Fibroblast of lung (primary cell): ENCODE results near the gene IHH. TPM values are rescaled to one million over a fixed set of nuclear protein-coding genes. Genes with fewer than 3 reads are reported as not detected.

Experiments
- DNase-seq, 2 donors: peaks; one replicate each; pipeline versions ENCODE4 v3.0.0 to v3.0.0-alpha.2; 2010; ENCODE audit warnings: low read depth in 2 of 2
- H2AFZ ChIP-seq: 2 replicates; pipeline ENCODE4 v1.5.1; 2012; ENCODE audit warnings: low read length, control low read depth, inconsistent platforms
- H3K27ac ChIP-seq: 2 replicates; pipeline ENCODE4 v1.5.1; 2011; ENCODE audit warnings: low read length, control low read depth; ENCODE audit not compliant: insufficient read depth
- H3K27me3 ChIP-seq: 2 replicates; pipeline ENCODE4 v1.5.1; 2011; ENCODE audit warnings: mild to moderate bottlenecking, low read length; ENCODE audit not compliant: control insufficient read depth, insufficient read depth
- H3K36me3 ChIP-seq: 2 replicates; pipeline ENCODE4 v1.5.1; 2011; ENCODE audit warnings: low read length; ENCODE audit not compliant: control insufficient read depth, insufficient read depth
- H3K4me1 ChIP-seq: 2 replicates; pipeline ENCODE4 v1.5.1; 2011; ENCODE audit warnings: low read length; ENCODE audit not compliant: control insufficient read depth, insufficient read depth; ENCODE audit errors: extremely low read depth
- H3K4me2 ChIP-seq: 2 replicates; pipeline ENCODE4 v1.5.1; 2011; ENCODE audit warnings: low read length, control low read depth; ENCODE audit not compliant: insufficient read depth; ENCODE audit errors: extremely low read depth
- H3K4me3 ChIP-seq, 4 experiments: fragments of 200-600 bp in 1 of 4; sonication (generic) in 1 of 4; replicated peaks in 1 of 4; 2 replicates each; pipeline ENCODE4 v1.5.1; 2011 to 2016; ENCODE audit warnings: low read length in 4 of 4, low read depth in 3 of 4, mild to moderate bottlenecking in 3 of 4, control low read depth in 2 of 4, inconsistent platforms in 1 of 4, mixed read lengths in 1 of 4; ENCODE audit not compliant: insufficient read depth in 1 of 4; ENCODE audit errors: control extremely low read depth in 1 of 4
- H3K79me2 ChIP-seq: 2 replicates; pipeline ENCODE4 v1.5.1; 2012; ENCODE audit warnings: mild to moderate bottlenecking, low read length, inconsistent platforms; ENCODE audit not compliant: control insufficient read depth, insufficient read depth
- H3K9ac ChIP-seq: 2 replicates; pipeline ENCODE4 v1.5.1; 2011; ENCODE audit warnings: mild to moderate bottlenecking, low read length, control low read depth; ENCODE audit not compliant: insufficient read depth
- H3K9me3 ChIP-seq: 2 replicates; pipeline ENCODE4 v1.5.1; 2012; ENCODE audit warnings: low read depth, low read length; ENCODE audit not compliant: control insufficient read depth, insufficient read depth
- H4K20me1 ChIP-seq: 2 replicates; pipeline ENCODE4 v1.5.1; 2011; ENCODE audit warnings: low read length; ENCODE audit not compliant: control insufficient read depth, insufficient read depth; ENCODE audit errors: extremely low read depth
- EZH2 ChIP-seq: IDR thresholded peaks from 2 replicates; pipeline ENCODE4 v1.5.1; 2012; ENCODE audit warnings: low read length, control low read depth, mild to moderate bottlenecking; ENCODE audit errors: missing control alignments
- polyA plus RNA-seq, 2 donors: library from polyadenylated mRNA; depleted of rRNA in 1 of 2; stranded (reverse) in 1 of 2; unstranded in 1 of 2; fragments of >200 nt; gene quantifications; 2 replicates each; pipeline ENCODE4 v1.2.1, GENCODE V29; 2011 to 2012; ENCODE audit warnings: missing spikeins in 1 of 2
- total RNA-seq: library from RNA; depleted of rRNA; stranded (reverse); fragments of >200 nt; gene quantifications from 2 replicates; pipeline ENCODE4 v1.2.1, GENCODE V29; 2014
- TF ChIP-seq, protein P1 (sequence below), 2 donors: IDR thresholded peaks in 1 of 2; conservative IDR thresholded peaks in 1 of 2; 1 replicate in 1 of 2; 2 replicates in 1 of 2; pipeline ENCODE4 v1.5.1; 2011 to 2012; ENCODE audit warnings: low read length in 2 of 2, control low read depth in 1 of 2, inconsistent platforms in 1 of 2, low read depth in 1 of 2, mild to moderate bottlenecking in 1 of 2

IHH gene
- total and polyA plus RNA-seq, 2 donors (not counting 1 experiment from before 2014, with no cell fraction given): not detected

DNA sequence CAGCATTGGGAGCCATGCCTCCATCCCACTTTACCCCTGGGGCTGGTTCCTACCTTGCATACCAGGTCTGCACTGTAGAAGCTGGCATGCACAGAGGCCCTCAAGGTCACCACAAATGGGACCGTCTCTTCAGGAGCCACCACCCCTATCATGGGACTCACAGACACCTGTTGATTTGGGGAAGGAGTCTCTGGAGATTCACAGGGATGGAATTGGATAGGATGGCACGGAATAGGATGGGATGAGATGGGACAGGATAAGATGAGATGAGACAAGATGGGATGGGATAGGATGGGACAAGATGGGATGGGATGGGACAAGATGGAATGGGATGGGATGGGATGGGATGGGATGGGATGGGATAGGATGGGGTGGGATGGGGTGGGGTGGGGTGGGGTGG lies 51.4 kb downstream of the IHH start:
- no peak for TF ChIP-seq EZH2
- TF ChIP-seq, protein P1, sequence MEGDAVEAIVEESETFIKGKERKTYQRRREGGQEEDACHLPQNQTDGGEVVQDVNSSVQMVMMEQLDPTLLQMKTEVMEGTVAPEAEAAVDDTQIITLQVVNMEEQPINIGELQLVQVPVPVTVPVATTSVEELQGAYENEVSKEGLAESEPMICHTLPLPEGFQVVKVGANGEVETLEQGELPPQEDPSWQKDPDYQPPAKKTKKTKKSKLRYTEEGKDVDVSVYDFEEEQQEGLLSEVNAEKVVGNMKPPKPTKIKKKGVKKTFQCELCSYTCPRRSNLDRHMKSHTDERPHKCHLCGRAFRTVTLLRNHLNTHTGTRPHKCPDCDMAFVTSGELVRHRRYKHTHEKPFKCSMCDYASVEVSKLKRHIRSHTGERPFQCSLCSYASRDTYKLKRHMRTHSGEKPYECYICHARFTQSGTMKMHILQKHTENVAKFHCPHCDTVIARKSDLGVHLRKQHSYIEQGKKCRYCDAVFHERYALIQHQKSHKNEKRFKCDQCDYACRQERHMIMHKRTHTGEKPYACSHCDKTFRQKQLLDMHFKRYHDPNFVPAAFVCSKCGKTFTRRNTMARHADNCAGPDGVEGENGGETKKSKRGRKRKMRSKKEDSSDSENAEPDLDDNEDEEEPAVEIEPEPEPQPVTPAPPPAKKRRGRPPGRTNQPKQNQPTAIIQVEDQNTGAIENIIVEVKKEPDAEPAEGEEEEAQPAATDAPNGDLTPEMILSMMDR (conservative IDR thresholded peaks at IDR 0.05 in 1 of 2, IDR thresholded peaks at IDR 0.05 in 1 of 2; ENCODE audit: low read depth in 1 of 2, low read length in 2 of 2): no peak
- Histone ChIP-seq H3K36me3 (no peaks in the 10 kb centered on the region), H3K4me3 (no peak overlapping the region), H4K20me1 (no peaks in the 10 kb centered on the region), H2AFZ (no peak overlapping the region), H3K27ac (no peak overlapping the region), H3K4me1 (no peaks in the 10 kb centered on the region), H3K9me3 (no peaks in the 10 kb centered on the region), H3K79me2 (no peaks in the 10 kb centered on the region), H3K9ac (no peak overlapping the region), H3K27me3 (peaks cover 10% of the 10 kb centered on the region), H3K4me2 (no peak overlapping the region)
- DNase-seq: no peak

Other genes starting within 250 kb of the IHH start
- 0.26 and 0.33 TPM in 2 replicates for gene PRKAG3, start 229.1 kb downstream of the IHH start, total RNA-seq
- gene PRKAG3, start 229.1 kb downstream of the IHH start, polyA plus RNA-seq: 0.02 TPM in 1 of 2 replicates, not detected in the other
- gene WNT6, start 201.1 kb downstream of the IHH start, total RNA-seq: not detected in 2 replicates
- not detected in 2 replicates for gene WNT6, start 201.1 kb downstream of the IHH start, polyA plus RNA-seq
- not detected in 2 replicates for gene WNT10A, start 180.1 kb downstream of the IHH start, total RNA-seq
- gene WNT10A, start 180.1 kb downstream of the IHH start, polyA plus RNA-seq: not detected in 2 replicates
- under 0.01 and 0.17 TPM in 2 replicates for gene CDK5R2, start 101.3 kb downstream of the IHH start, total RNA-seq
- gene CDK5R2, start 101.3 kb downstream of the IHH start, polyA plus RNA-seq: 0.02 and 0.05 TPM in 2 replicates
- not detected in 2 replicates for gene FEV, start 75.7 kb downstream of the IHH start, total RNA-seq
- not detected in 2 replicates for gene FEV, start 75.7 kb downstream of the IHH start, polyA plus RNA-seq
- not detected in 2 replicates for gene CRYBA2, start 67.5 kb downstream of the IHH start, total RNA-seq
- not detected in 2 replicates for gene CRYBA2, start 67.5 kb downstream of the IHH start, polyA plus RNA-seq
- gene CFAP65, start 19.4 kb downstream of the IHH start, total RNA-seq: not detected in 2 replicates
- not detected in 2 replicates for gene CFAP65, start 19.4 kb downstream of the IHH start, polyA plus RNA-seq
- gene NHEJ1, start 99.9 kb upstream of the IHH start, total RNA-seq: 20.3 and 22.1 TPM in 2 replicates
- gene NHEJ1, start 99.9 kb upstream of the IHH start, polyA plus RNA-seq: 22.3 and 24.8 TPM in 2 replicates
- 1.8 and 2.5 TPM in 2 replicates for gene SLC23A3, start 109.1 kb upstream of the IHH start, total RNA-seq
- 0.29 and 0.52 TPM in 2 replicates for gene SLC23A3, start 109.1 kb upstream of the IHH start, polyA plus RNA-seq
- 22.6 and 33.5 TPM in 2 replicates for gene CNPPD1, start 116.0 kb upstream of the IHH start, total RNA-seq
- gene CNPPD1, start 116.0 kb upstream of the IHH start, polyA plus RNA-seq: 42.2 and 49.4 TPM in 2 replicates
- gene RETREG2, start 117.4 kb upstream of the IHH start, total RNA-seq: 88.7 and 95.3 TPM in 2 replicates
- 64.6 and 89.5 TPM in 2 replicates for gene RETREG2, start 117.4 kb upstream of the IHH start, polyA plus RNA-seq
- gene ZFAND2B, start 145.9 kb upstream of the IHH start, total RNA-seq: 29.3 and 40.0 TPM in 2 replicates
- 26.8 and 29.9 TPM in 2 replicates for gene ZFAND2B, start 145.9 kb upstream of the IHH start, polyA plus RNA-seq
- 47.0 and 49.5 TPM in 2 replicates for gene ABCB6, start 158.0 kb upstream of the IHH start, total RNA-seq
- gene ABCB6, start 158.0 kb upstream of the IHH start, polyA plus RNA-seq: 12.5 and 14.7 TPM in 2 replicates
- 27.2 and 47.2 TPM in 2 replicates for gene ATG9A, start 168.7 kb upstream of the IHH start, total RNA-seq
- gene ATG9A, start 168.7 kb upstream of the IHH start, polyA plus RNA-seq: 64.5 and 68.2 TPM in 2 replicates
- 28.8 and 32.7 TPM in 2 replicates for gene ANKZF1, start 168.9 kb upstream of the IHH start, total RNA-seq
- gene ANKZF1, start 168.9 kb upstream of the IHH start, polyA plus RNA-seq: 9.9 and 13.2 TPM in 2 replicates
- 28.2 and 47.0 TPM in 2 replicates for gene GLB1L, start 184.5 kb upstream of the IHH start, total RNA-seq
- 12.8 and 16.9 TPM in 2 replicates for gene GLB1L, start 184.5 kb upstream of the IHH start, polyA plus RNA-seq
- 26.7 and 30.7 TPM in 2 replicates for gene STK16, start 184.6 kb upstream of the IHH start, total RNA-seq
- 35.7 and 42.8 TPM in 2 replicates for gene STK16, start 184.6 kb upstream of the IHH start, polyA plus RNA-seq
- gene TUBA4B, start 192.3 kb upstream of the IHH start, total RNA-seq: not detected in 2 replicates
- not detected in 2 replicates for gene TUBA4B, start 192.3 kb upstream of the IHH start, polyA plus RNA-seq
- 5.6 and 7.7 TPM in 2 replicates for gene TUBA4A, start 193.0 kb upstream of the IHH start, total RNA-seq
- 14.7 and 34.2 TPM in 2 replicates for gene TUBA4A, start 193.0 kb upstream of the IHH start, polyA plus RNA-seq
- gene DNAJB2, start 218.4 kb upstream of the IHH start, total RNA-seq: 55.2 and 81.3 TPM in 2 replicates
- 24.9 and 29.8 TPM in 2 replicates for gene DNAJB2, start 218.4 kb upstream of the IHH start, polyA plus RNA-seq
- 3.5 and 10.8 TPM in 2 replicates for gene PTPRN, start 248.5 kb upstream of the IHH start, total RNA-seq
- gene PTPRN, start 248.5 kb upstream of the IHH start, polyA plus RNA-seq: 0.28 and 0.55 TPM in 2 replicates